Endothelial cell (in vitro differentiated cells): ENCODE results near the gene IL1A. TPM values are rescaled to one million over a fixed set of nuclear protein-coding genes. Genes with fewer than 3 reads are reported as not detected.
"Not testable (repeated sequence)": the region's sequence is repeated elsewhere in the genome, so short reads cannot be mapped to it uniquely, and the experiment has no call there.

ENCODE experiments used
- DNase-seq: peaks from one replicate; pipeline ENCODE4 v3.0.0; 2021; ENCODE audit warnings: low spot score
- H3K27ac Mint-ChIP-seq: one replicate; pipeline ENCODE4 v1.8.0; 2021; ENCODE audit warnings: mixed read lengths, inconsistent platforms; ENCODE audit not compliant: unreplicated experiment
- H3K27me3 Mint-ChIP-seq: one replicate; pipeline ENCODE4 v1.8.0; 2021; ENCODE audit warnings: mild to moderate bottlenecking, moderate library complexity, mixed read lengths, inconsistent platforms; ENCODE audit not compliant: unreplicated experiment
- H3K36me3 Mint-ChIP-seq: one replicate; pipeline ENCODE4 v1.8.0; 2021; ENCODE audit warnings: mild to moderate bottlenecking, low read depth, mixed read lengths, inconsistent platforms; ENCODE audit not compliant: unreplicated experiment
- H3K4me1 Mint-ChIP-seq: one replicate; pipeline ENCODE4 v1.8.0; 2021; ENCODE audit warnings: mild to moderate bottlenecking, mixed read lengths, inconsistent platforms; ENCODE audit not compliant: unreplicated experiment
- H3K4me3 Mint-ChIP-seq: one replicate; pipeline ENCODE4 v1.8.0; 2021; ENCODE audit warnings: mild to moderate bottlenecking, mixed read lengths, inconsistent platforms; ENCODE audit not compliant: unreplicated experiment
- H3K9me3 Mint-ChIP-seq: one replicate; pipeline ENCODE4 v1.8.0; 2021; ENCODE audit warnings: mixed read lengths, inconsistent platforms; ENCODE audit not compliant: unreplicated experiment
- CTCF ChIP-seq: fragments of 200-600 bp; sonication (generic); IDR thresholded peaks from one replicate; pipeline ENCODE4 v1.5.0; 2021; ENCODE audit warnings: antibody characterized with exemption; ENCODE audit not compliant: unreplicated experiment
- long read RNA-seq: library from polyadenylated mRNA; unstranded; transcript quantifications from one replicate; pipeline ENCODE4 v2.0.0, GENCODE V29; 2020; ENCODE audit not compliant: unreplicated experiment
- total RNA-seq: library from RNA; stranded (reverse); fragmentation: NEBNext Ultra II Directional; extraction: Animal tissue kit (Norgen Biotek cat#: 25700); gene quantifications from one replicate; pipeline ENCODE4 v1.2.1, GENCODE V29; 2021; ENCODE audit not compliant: unreplicated experiment

IL1A gene
- total RNA-seq = 0.26 TPM
- long read RNA-seq = 0 reads

- H3K4me3 Mint-ChIP-seq = no peak within 1 kb of the TSS
- TF ChIP-seq CTCF = no peak
- peaks cover 17% of the 10 kb centered on the region for H3K4me1 Mint-ChIP-seq
- H3K27me3 Mint-ChIP-seq = peaks cover 2% of the 10 kb centered on the region
- no peaks in the 10 kb centered on the region for H3K9me3 Mint-ChIP-seq
- no peak within 1 kb of the TSS for H3K27ac Mint-ChIP-seq
- H3K36me3 Mint-ChIP-seq = no peaks in the 10 kb centered on the region
- DNase-seq = no peak
These were observed at the start of gene IL1A for GRCh38 chr2:112784199-112785189. Gene IL1A (minus strand): TSS chr2:112784493. CDS start chr2:112783770, 723 bp downstream.

- Mint-ChIP-seq H3K36me3 (peaks cover 3% of the 10 kb centered on the region), H3K27ac (no peak overlapping the region), H3K27me3 (peaks cover 4% of the 10 kb centered on the region), H3K9me3 (no peaks in the 10 kb centered on the region), H3K4me1 (peaks cover 54% of the 10 kb centered on the region), H3K4me3 (no peak overlapping the region)
- TF ChIP-seq CTCF = no peak
- no peak for DNase-seq
These were observed 49.7 kb upstream of the IL1A start for GRCh38 chr2:112833976-112834375.

- not testable (repeated sequence) for H3K9me3 Mint-ChIP-seq, H3K27ac Mint-ChIP-seq, H3K36me3 Mint-ChIP-seq, H3K4me3 Mint-ChIP-seq, DNase-seq, H3K27me3 Mint-ChIP-seq
- peaks cover 52% of the 10 kb centered on the region for H3K4me1 Mint-ChIP-seq
These were observed 49.3 kb upstream of the IL1A start for GRCh38 chr2:112833639-112833931.

GRCh38 chr2:112832841-112833638 lies 48.7 kb upstream of the IL1A start:
- H3K27me3 Mint-ChIP-seq = peaks cover 4% of the 10 kb centered on the region

More at GRCh38 chr2:112832841-112833638, 48.7 kb upstream of the IL1A start:
- peaks cover 47% of the 10 kb centered on the region for H3K4me1 Mint-ChIP-seq
- TF ChIP-seq CTCF = no peak
- H3K27ac Mint-ChIP-seq = no peak overlapping the region
- H3K36me3 Mint-ChIP-seq = peaks cover 3% of the 10 kb centered on the region
- H3K9me3 Mint-ChIP-seq = no peaks in the 10 kb centered on the region
- DNase-seq = no peak
- no peak overlapping the region for H3K4me3 Mint-ChIP-seq
